ENCODE data around the gene SREBF1. TPM values are rescaled to one million over a fixed set of nuclear protein-coding genes. Genes with fewer than 3 reads are reported as not detected.

SREBF1 gene
- total RNA-seq, 1 donor from 2014 or later = 83.0 TPM

GRCh38 chr17:17880577-17881196 is 43.9 kb upstream of the SREBF1 start:
- peaks cover 2% of the 10 kb centered on the region for H3K36me3 ChIP-seq (ENCODE audit: control insufficient read depth, insufficient read depth, low read length)
- no peak for TF ChIP-seq CTCF (IDR thresholded peaks at IDR 0.05; ENCODE audit: insufficient read depth, low read length, poor library complexity, severe bottlenecking)

GRCh38 chr17:17877529-17878358 is 41.0 kb upstream of the SREBF1 start:
- no peaks in the 10 kb centered on the region for H3K27me3 ChIP-seq (ENCODE audit: control insufficient read depth, insufficient read depth, low read length)
- no peak for DNase-seq (ENCODE audit: low read depth)
- no peak overlapping the region for H3K4me3 ChIP-seq (ENCODE audit: low read depth, low read length)
- H3K36me3 ChIP-seq (ENCODE audit: control insufficient read depth, insufficient read depth, low read length) = peaks cover 2% of the 10 kb centered on the region
- no peak for TF ChIP-seq CTCF (IDR thresholded peaks at IDR 0.05; ENCODE audit: insufficient read depth, low read length, poor library complexity, severe bottlenecking)

More at GRCh38 chr17:17880577-17881196, 43.9 kb upstream of the SREBF1 start:
- Histone ChIP-seq H3K27me3 (ENCODE audit: control insufficient read depth, insufficient read depth, low read length) (no peaks in the 10 kb centered on the region), H3K4me3 (ENCODE audit: low read depth, low read length) (no peak overlapping the region)
- DNase-seq (ENCODE audit: low read depth) = no peak

GRCh38 chr17:17876959-17877528 is 40.3 kb upstream of the SREBF1 start:
- no peak for DNase-seq (ENCODE audit: low read depth)

GRCh38 chr17:17874478-17874877 is 37.7 kb upstream of the SREBF1 start:
- TF ChIP-seq CTCF (IDR thresholded peaks at IDR 0.05; ENCODE audit: insufficient read depth, low read length, poor library complexity, severe bottlenecking) = no peak
- no peak for DNase-seq (ENCODE audit: low read depth)
- Histone ChIP-seq H3K27me3 (ENCODE audit: control insufficient read depth, insufficient read depth, low read length) (no peaks in the 10 kb centered on the region), H3K4me3 (ENCODE audit: low read depth, low read length) (no peak overlapping the region), H3K36me3 (ENCODE audit: control insufficient read depth, insufficient read depth, low read length) (peaks cover 2% of the 10 kb centered on the region)

More at GRCh38 chr17:17876959-17877528, 40.3 kb upstream of the SREBF1 start:
- H3K36me3 ChIP-seq (ENCODE audit: control insufficient read depth, insufficient read depth, low read length) = peaks cover 2% of the 10 kb centered on the region
- H3K27me3 ChIP-seq (ENCODE audit: control insufficient read depth, insufficient read depth, low read length) = no peaks in the 10 kb centered on the region
- H3K4me3 ChIP-seq (ENCODE audit: low read depth, low read length) = no peak overlapping the region
- TF ChIP-seq CTCF (IDR thresholded peaks at IDR 0.05; ENCODE audit: insufficient read depth, low read length, poor library complexity, severe bottlenecking) = no peak

DNA sequence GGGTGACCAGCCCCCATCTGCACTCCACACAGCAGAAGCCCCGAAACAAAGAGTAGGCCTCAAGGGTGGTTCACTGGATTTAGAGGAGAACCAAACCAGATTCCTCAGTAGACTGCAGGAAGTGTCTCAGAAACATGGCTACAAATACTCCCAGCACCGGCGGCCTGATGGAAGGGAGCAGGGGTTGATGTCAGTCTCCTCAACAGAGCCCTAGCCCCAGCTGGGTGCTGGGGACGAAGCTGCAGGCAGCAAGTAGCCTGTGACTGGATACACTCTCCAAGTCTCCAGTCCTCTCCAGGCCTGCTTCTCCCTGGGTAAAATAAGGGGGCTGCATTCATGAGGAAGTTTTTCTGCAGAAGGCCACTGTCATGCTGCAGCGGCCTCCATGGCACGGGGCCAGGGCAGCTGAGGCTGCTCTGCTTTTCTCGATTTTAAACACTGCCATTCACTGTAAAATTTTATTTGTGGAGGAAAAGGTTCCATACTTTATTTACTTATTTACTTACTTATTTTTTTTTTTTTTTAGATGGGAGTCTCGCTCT is 36.7 kb upstream of the SREBF1 start:
- TF ChIP-seq CTCF (IDR thresholded peaks at IDR 0.05; ENCODE audit: insufficient read depth, low read length, poor library complexity, severe bottlenecking) = no peak
- DNase-seq (ENCODE audit: low read depth) = no peak
- peaks cover under 1% of the 10 kb centered on the region for H3K36me3 ChIP-seq (ENCODE audit: control insufficient read depth, insufficient read depth, low read length)
- no peak overlapping the region for H3K4me3 ChIP-seq (ENCODE audit: low read depth, low read length)
- no peaks in the 10 kb centered on the region for H3K27me3 ChIP-seq (ENCODE audit: control insufficient read depth, insufficient read depth, low read length)
